Stimulated activated CD4-positive, alpha-beta T cell treated with anti-CD3 and anti-CD28 coated beads, Interleukin-12 subunit alpha, Interleukin-12 subunit beta, amount 100 ng/mL, for 48 hours (primary cell): Measurements from ENCODE around the gene DSG1.
"Not testable (repeated sequence)": the region's sequence is repeated elsewhere in the genome, so short reads cannot be mapped to it uniquely, and the experiment has no call there.

ENCODE experiments used
- DNase-seq, 3 donors: peaks; one replicate each; pipeline ENCODE4 v3.0.0-alpha.2; 2020; ENCODE audit warnings: low read depth in 2 of 3, low spot score in 1 of 3

The DSG1 gene

DNA sequence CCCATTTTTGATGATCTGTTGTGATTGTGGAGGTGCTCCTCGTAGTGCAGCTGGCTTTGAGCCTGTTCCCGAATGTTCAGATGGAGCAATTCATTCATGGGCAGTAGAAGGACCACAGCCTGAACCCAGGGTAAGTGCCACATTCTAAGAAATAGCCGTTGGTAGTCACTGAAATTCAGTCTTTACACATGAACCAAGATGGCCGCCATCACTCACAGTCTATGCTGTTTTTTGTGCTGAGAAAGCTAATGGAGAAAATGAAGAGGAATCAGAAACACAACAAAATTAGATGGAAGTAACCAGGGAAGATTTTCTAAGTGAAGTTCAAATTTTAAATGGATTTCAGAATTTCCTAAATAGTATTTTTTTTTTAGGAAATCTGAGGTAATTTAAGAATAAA, 25.5 kb downstream of the DSG1 start:
- no peak for DNase-seq

GRCh38 chr18:31353336-31353735, 35.4 kb downstream of the DSG1 start:
- DNase-seq: not testable (repeated sequence)

- no peak for DNase-seq
Observed at GRCh38 chr18:31354990-31355389, 37.0 kb downstream of the DSG1 start.

GRCh38 chr18:31356025-31356424, 38.1 kb downstream of the DSG1 start:
- DNase-seq: no peak

DNA sequence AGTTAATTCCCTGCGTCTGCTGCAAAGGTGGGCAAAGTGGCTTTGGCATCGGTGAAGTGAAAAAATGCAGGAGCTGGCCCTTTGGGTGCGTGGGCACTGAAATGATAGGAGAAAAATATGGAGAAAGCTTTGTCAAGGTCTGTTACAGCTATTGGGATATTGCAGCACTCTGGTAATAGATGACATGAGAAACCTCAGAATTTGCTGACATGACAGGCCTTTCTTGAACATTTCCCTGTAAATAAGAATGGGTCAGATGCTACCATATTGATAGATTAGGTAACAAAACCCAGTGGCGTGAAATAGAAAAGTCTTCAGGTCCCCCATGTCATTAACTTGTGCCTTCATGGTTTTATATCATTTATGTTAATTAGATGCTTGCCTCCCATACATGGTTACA, 46.2 kb downstream of the DSG1 start:
- DNase-seq: no peak

- no peak for DNase-seq
Observed at GRCh38 chr18:31369478-31369877, 51.5 kb downstream of the DSG1 start.

GRCh38 chr18:31371989-31372388, 54.0 kb downstream of the DSG1 start:
- DNase-seq: no peak

- no peak for DNase-seq
Observed at GRCh38 chr18:31373641-31374040, 55.7 kb downstream of the DSG1 start.

- no peak for DNase-seq
Observed at GRCh38 chr18:31376477-31376876, 58.5 kb downstream of the DSG1 start, which contains the start of gene DSG4. DSG4 (plus strand) TSS chr18:31376777; CDS start chr18:31376912, 135 bp downstream.

DNA sequence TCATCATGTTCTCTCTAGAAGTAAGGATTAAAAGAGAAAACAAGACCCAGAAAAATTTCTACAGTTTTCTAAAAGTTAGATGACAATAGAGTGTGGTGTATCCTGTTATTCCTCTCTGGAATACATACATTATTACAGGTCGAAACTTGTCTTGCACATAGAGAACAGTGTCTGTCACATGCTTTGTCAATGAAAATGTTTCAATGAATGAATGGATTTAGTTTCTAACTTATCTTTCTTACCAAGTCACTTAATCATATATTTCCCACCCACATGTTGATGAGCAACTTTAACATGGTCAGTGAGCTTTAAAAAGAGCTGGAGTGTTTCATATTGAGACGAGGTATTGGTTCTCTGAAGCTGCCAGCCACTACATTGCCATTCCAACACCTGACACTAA, 63.0 kb downstream of the DSG1 start:
- no peak for DNase-seq

DNA sequence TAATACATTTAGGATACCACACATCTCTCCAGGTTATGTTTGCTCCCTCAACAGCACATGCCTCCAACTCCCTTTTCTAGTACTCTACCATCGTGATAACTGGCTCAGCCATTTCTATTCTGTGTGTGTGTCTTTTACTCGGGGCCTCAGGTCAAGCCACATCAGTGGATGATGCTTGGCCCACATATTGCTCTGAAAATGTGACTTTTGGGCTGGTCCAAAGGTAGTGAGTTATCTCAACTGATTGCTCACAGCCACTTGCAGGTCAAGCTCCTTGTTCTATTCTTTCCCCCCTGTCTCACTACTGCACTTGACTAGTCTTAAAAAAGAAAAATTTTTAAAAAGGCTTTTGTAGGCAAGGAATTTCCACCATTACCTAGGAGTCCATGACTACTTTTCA, 64.1 kb downstream of the DSG1 start:
- no peak for DNase-seq

GRCh38 chr18:31386741-31387140, 68.8 kb downstream of the DSG1 start:
- DNase-seq: no peak

- no peak for DNase-seq
Observed at GRCh38 chr18:31393286-31393685, 75.3 kb downstream of the DSG1 start.

- no peak for DNase-seq
Observed at GRCh38 chr18:31396796-31397612, 79.0 kb downstream of the DSG1 start.

- DNase-seq: no peak
Observed at GRCh38 chr18:31398191-31398590, 80.2 kb downstream of the DSG1 start.

- DNase-seq: no peak
Observed at GRCh38 chr18:31399306-31400032, 81.5 kb downstream of the DSG1 start.

- DNase-seq: no peak
Observed at GRCh38 chr18:31401156-31402025, 83.4 kb downstream of the DSG1 start.

DNA sequence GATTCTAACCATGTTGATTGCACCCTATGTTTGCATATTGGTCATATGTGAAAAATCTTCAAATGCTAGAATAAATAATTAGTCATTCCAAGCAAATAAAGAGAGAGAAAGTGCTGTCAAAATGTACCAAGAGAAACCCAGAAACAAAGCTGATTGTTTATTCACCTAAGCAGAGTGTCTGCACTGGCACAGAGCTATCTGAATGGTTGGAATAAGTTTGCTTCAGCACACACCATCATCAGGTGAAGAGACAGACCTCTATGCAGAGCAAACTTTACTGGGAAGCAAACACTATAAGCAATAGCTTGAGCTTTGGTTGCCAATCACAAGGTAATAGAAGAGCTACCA, 84.0 kb downstream of the DSG1 start:
- no peak for DNase-seq

GRCh38 chr18:31403409-31403808, 85.4 kb downstream of the DSG1 start:
- no peak for DNase-seq
